ENCODE measurements around the gene PTPRG.

The PTPRG gene

DNA sequence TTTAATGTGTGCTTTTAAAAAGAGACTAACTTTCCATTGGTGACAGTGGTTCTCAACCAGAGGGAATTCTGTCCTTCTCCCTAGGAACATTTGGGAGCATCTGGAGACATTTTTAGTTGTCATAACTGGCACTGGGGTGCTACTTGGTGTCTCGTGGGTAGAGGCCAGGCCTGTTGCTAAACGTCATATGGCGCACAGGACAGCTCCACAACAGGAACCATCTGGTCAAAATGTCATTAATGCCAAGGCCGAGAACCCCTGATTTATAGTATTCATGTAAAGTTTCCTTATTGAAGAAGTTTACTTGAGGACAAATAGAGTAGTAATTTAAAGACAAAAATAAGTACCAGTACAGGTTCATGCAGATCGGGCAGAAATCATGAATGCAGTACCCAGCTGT is 647.7 kb downstream of the PTPRG start:
- no peak overlapping the region for H3K4me3 ChIP-seq (ENCODE audit: low read length)
- TF ChIP-seq, protein P1, sequence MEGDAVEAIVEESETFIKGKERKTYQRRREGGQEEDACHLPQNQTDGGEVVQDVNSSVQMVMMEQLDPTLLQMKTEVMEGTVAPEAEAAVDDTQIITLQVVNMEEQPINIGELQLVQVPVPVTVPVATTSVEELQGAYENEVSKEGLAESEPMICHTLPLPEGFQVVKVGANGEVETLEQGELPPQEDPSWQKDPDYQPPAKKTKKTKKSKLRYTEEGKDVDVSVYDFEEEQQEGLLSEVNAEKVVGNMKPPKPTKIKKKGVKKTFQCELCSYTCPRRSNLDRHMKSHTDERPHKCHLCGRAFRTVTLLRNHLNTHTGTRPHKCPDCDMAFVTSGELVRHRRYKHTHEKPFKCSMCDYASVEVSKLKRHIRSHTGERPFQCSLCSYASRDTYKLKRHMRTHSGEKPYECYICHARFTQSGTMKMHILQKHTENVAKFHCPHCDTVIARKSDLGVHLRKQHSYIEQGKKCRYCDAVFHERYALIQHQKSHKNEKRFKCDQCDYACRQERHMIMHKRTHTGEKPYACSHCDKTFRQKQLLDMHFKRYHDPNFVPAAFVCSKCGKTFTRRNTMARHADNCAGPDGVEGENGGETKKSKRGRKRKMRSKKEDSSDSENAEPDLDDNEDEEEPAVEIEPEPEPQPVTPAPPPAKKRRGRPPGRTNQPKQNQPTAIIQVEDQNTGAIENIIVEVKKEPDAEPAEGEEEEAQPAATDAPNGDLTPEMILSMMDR (conservative IDR thresholded peaks at IDR 0.05; ENCODE audit: low read depth, low read length) = no peak
- DNase-seq (ENCODE audit: low read depth) = no peak

DNA sequence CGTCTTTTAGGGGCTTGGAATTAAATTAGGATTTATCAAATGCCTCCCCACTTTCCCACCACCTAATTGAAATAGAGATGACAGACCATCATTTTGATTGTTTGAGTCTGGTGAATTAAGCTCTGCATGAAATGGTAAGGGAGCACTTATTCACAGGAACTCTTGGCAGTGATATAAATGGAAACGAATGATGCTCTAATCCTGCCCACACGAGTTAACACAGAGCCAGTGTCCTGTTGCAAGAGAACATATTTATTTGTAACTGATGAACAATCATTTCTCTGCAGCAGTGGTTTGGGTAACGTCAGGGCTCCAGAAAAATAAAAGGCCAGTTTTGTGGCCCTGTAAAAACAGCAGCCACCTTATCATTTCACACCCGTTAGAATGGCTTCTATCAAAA is 648.6 kb downstream of the PTPRG start:
- TF ChIP-seq, protein P1 (conservative IDR thresholded peaks at IDR 0.05; ENCODE audit: low read depth, low read length) = no peak
- H3K4me3 ChIP-seq (ENCODE audit: low read length) = no peak overlapping the region
- no peak for DNase-seq (ENCODE audit: low read depth)

DNA sequence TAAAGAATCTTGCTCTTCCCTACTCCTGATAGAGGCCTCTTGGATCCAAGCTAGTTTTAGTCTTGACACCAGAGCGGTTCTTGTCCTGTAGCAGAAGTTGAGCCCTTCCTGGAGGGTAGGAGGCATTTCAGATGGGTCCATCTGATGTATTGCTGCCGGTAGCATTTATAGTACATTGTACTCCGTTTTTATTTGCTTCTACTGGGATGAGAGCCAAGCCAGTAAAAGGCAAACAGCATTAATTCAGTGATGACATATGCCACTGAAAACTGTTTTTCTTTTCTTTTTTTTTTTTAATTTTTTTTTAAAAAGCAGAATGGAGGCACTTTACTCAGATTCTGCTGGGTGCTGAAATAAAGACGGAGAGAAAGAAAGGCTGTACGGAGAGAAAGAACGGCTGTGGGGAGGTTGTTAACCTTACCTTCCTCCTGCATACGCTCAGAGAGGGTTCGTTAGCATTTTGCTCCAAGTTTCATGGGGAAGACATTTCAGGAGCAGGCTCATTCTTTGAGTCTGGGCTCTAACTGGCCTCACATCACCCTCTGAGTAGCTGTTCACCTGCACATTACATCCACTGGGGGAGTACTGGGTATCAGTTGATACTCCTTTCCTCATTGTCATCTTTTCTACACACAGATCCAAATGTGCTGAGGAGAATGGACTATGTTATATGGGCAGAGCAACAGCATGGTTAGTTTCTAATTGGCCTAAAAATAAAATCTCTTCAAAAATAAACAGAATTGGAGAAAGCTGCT is 650.5 kb downstream of the PTPRG start:
- H3K4me3 ChIP-seq (ENCODE audit: low read length) = no peak overlapping the region
- DNase-seq (ENCODE audit: low read depth) = no peak
- TF ChIP-seq, protein P1 (conservative IDR thresholded peaks at IDR 0.05; ENCODE audit: low read depth, low read length) = peak; percentile 11

DNA sequence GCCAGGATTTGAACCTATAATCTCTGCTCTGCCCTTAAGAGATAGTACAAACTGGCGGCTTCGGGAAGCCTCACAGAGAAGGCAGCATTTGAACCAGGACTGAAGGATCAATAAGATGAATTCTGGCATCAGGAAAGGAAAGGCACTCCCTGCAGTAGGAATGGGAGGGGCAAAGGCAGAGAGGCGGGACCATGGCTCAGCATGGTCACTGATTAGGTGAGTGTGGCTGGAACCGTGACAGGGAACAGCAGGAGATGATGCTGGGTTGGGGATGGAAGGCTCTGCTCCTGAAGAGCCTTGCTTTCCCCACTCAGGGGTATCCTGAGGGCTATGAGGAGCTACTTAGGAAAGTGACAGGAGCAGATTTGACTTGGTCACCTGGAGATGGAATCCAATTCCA is 653.5 kb downstream of the PTPRG start:
- H3K4me3 ChIP-seq (ENCODE audit: low read length) = no peak overlapping the region
- DNase-seq (ENCODE audit: low read depth) = no peak
- TF ChIP-seq, protein P1 (conservative IDR thresholded peaks at IDR 0.05; ENCODE audit: low read depth, low read length) = no peak

DNA sequence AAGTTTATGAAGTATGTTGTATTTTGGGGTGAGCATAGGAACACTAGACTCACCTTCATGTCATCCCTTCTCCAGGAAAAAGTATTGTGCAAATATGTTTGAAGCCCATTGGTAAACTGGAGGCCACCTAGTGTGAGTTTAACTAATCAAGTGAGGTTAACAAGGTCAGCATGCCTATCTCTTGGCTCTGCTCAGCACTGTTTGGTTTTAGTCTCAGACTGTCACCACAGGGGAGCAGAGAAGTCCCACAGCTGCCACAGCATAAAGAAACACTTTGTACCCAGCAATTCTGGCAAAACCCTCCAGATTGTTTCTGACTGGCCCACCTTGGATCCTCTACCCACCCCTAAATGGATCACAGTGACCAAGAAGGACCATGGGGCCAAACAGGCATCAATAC is 659.2 kb downstream of the PTPRG start:
- DNase-seq (ENCODE audit: low read depth) = no peak
- TF ChIP-seq, protein P1 (conservative IDR thresholded peaks at IDR 0.05; ENCODE audit: low read depth, low read length) = no peak
- no peak overlapping the region for H3K4me3 ChIP-seq (ENCODE audit: low read length)

DNA sequence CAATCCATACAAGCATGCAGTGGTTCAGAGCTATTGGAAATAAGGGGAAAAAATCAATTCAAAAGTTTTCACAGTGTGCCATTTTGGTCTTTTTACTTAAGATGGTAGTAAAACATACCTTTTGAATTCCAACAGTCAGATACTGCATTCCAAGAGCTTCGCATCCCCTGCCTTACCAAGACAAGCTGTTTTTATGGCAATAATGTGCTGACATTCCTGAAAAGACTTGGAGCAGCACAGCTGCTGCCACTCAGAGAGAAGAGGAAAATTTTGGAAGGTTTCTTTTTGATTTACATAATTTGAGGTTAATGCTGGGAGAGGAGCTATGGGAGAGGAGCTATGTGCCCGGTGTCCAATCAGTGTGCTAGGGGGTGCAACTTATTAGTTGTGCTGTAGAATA is 663.7 kb downstream of the PTPRG start:
- TF ChIP-seq, protein P1 (conservative IDR thresholded peaks at IDR 0.05; ENCODE audit: low read depth, low read length) = no peak

DNA sequence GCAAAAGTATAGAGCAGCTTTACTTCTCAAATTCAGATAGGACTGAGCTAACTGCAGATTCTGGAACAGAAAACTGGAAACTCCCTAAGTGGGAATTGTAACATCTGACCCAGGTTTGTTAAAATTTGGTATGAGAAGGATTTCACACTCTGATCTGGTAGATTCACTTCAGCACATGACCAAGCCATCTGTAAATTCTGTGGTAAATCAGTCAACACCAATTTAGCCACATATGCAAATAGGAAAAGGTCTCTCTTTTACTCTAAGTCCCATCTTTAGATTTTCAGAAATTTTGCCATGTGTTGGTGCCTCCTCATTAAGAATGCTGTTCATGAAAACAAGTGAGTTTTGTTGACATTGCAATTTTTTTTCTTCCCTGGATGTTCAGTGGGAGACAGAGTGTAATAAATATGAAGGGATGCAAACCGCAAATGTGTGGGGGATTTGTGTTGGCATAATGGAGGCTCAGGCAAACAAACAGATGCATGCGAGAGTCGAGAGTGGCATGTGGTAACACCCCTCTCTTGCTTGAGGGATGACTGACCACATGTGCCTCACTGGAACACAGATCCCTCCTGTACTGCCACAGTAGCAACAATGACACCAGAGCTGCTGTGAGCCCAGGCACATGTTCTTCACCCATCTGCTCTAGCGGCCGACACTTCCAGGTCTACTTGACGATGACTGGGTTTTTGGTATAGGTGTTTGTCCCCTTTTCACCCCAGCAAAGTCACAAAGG is 665.4 kb downstream of the PTPRG start:
- H3K4me3 ChIP-seq (ENCODE audit: low read length) = no peak overlapping the region
- TF ChIP-seq, protein P1 (conservative IDR thresholded peaks at IDR 0.05; ENCODE audit: low read depth, low read length) = no peak
- DNase-seq (ENCODE audit: low read depth) = no peak

More for the DNA sequence above, 663.7 kb downstream of the PTPRG start:
- no peak overlapping the region for H3K4me3 ChIP-seq (ENCODE audit: low read length)
- no peak for DNase-seq (ENCODE audit: low read depth)
